ENCODE results near the gene NPDC1.

GRCh38 chr9:137026384-137026783 is 19.6 kb downstream of the NPDC1 start:
- TF ChIP-seq CTCF (IDR thresholded peaks at IDR 0.05; ENCODE audit: low read depth, low read length) (no peak), EZH2phosphoT487 (IDR thresholded peaks at IDR 0.05; ENCODE audit: low read depth) (no peak)
